Kidney epithelial cell (primary cell): ENCODE results near the gene SLIT1. TPM values are rescaled to one million over a fixed set of nuclear protein-coding genes. Genes with fewer than 3 reads are reported as not detected.

Source experiments
- DNase-seq: peaks from one replicate; pipeline ENCODE4 v3.0.0-alpha.2; 2010; ENCODE audit warnings: low read depth
- H3K27me3 ChIP-seq: 2 replicates; pipeline ENCODE4 v1.6.0; 2011; ENCODE audit warnings: low read length; ENCODE audit not compliant: control insufficient read depth, insufficient read depth
- H3K36me3 ChIP-seq: 2 replicates; pipeline ENCODE4 v1.5.1; 2011; ENCODE audit warnings: low read length; ENCODE audit not compliant: control insufficient read depth, insufficient read depth
- H3K4me3 ChIP-seq: 2 replicates; pipeline ENCODE4 v1.5.1; 2011; ENCODE audit warnings: low read depth, mild to moderate bottlenecking, control low read depth, low read length
- total RNA-seq: library from RNA; depleted of rRNA; stranded (reverse); fragments of >200 nt; gene quantifications from 2 replicates; pipeline ENCODE4 v1.2.3, GENCODE V29; 2015
- TF ChIP-seq, protein P1 (sequence below): IDR thresholded peaks from 2 replicates; pipeline ENCODE4 v1.5.1; 2011; ENCODE audit warnings: mild to moderate bottlenecking, moderate library complexity, low read length, control low read depth, inconsistent platforms; ENCODE audit not compliant: insufficient read depth, poor library complexity, severe bottlenecking

SLIT1 gene
- total RNA-seq, 1 donor from 2014 or later = 0.17 TPM

GRCh38 chr10:97165499-97165898, 20.3 kb downstream of the SLIT1 start:
- TF ChIP-seq, protein P1, sequence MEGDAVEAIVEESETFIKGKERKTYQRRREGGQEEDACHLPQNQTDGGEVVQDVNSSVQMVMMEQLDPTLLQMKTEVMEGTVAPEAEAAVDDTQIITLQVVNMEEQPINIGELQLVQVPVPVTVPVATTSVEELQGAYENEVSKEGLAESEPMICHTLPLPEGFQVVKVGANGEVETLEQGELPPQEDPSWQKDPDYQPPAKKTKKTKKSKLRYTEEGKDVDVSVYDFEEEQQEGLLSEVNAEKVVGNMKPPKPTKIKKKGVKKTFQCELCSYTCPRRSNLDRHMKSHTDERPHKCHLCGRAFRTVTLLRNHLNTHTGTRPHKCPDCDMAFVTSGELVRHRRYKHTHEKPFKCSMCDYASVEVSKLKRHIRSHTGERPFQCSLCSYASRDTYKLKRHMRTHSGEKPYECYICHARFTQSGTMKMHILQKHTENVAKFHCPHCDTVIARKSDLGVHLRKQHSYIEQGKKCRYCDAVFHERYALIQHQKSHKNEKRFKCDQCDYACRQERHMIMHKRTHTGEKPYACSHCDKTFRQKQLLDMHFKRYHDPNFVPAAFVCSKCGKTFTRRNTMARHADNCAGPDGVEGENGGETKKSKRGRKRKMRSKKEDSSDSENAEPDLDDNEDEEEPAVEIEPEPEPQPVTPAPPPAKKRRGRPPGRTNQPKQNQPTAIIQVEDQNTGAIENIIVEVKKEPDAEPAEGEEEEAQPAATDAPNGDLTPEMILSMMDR = no peak
- Histone ChIP-seq H3K27me3 (peaks cover 16% of the 10 kb centered on the region), H3K4me3 (no peak overlapping the region), H3K36me3 (no peaks in the 10 kb centered on the region)
- DNase-seq = no peak

- H3K27me3 ChIP-seq = peaks cover 6% of the 10 kb centered on the region
- DNase-seq = no peak
- no peak overlapping the region for H3K4me3 ChIP-seq
- TF ChIP-seq, protein P1 = no peak
- H3K36me3 ChIP-seq = no peaks in the 10 kb centered on the region
Observed at GRCh38 chr10:97163781-97164501, 21.8 kb downstream of the SLIT1 start.

GRCh38 chr10:97163181-97163580, 22.6 kb downstream of the SLIT1 start:
- TF ChIP-seq, protein P1 = no peak

DNA sequence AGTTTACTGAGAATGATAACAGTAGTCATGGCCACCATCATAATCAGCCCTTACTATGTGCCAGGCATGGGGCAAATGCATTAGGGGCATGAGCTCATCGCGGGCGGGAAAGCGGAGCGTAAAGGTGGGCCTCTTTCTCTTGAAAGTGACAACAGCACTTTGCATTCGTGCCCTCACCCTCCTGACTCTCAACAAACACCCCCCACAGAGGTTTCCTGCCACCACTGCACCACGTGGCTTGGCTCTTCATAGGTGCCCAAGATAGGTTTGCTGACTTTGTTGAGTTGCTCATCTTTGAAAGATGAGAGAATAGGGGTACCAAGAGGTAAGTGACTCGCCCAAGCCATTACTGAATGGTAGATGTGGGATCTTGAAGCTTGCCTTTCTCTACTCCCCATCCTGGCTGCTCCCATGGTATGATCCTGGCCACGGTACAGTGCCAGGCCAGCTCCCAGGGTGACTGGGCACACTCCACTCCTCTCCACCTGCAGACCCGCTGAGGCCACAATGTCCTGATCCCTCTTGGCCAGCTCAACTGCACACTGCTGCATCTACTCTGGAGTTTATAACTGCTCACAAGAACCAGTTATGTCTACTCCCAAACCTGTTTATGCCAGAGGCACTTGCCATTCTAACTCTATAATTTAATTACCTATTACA, 26.0 kb downstream of the SLIT1 start:
- DNase-seq = no peak
- Histone ChIP-seq H3K27me3 (peaks cover 2% of the 10 kb centered on the region), H3K4me3 (no peak overlapping the region), H3K36me3 (no peaks in the 10 kb centered on the region)
- TF ChIP-seq, protein P1 = no peak

More at GRCh38 chr10:97163181-97163580, 22.6 kb downstream of the SLIT1 start:
- Histone ChIP-seq H3K4me3 (no peak overlapping the region), H3K27me3 (peaks cover 6% of the 10 kb centered on the region), H3K36me3 (no peaks in the 10 kb centered on the region)
- no peak for DNase-seq

DNA sequence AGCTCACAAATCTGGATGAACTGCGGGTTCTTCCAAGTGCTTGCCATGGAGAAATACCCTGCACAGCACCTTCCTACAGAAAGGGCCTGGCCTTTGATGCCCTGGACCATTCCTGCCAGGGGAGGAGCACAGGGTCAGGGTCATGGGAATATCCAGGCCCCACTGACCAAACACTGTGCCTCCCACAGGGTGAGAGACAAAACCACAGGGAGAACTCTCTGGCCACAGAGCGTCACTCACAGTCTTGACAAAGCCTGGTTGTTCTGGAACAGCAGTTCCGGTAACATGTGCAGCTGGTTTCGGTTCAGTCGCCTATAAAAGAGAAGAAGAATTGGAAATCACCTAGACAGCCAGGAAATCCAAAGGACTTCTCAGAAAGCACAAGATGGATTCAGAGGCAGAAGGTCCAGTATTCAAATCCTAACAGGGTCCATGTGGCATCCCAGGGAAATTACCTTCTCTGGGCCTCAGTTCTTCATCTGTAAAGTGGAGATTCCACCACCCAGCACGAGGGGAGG, 28.1 kb downstream of the SLIT1 start:
- no peak overlapping the region for H3K4me3 ChIP-seq
- TF ChIP-seq, protein P1 = no peak
- DNase-seq = no peak
- H3K27me3 ChIP-seq = no peaks in the 10 kb centered on the region
- no peaks in the 10 kb centered on the region for H3K36me3 ChIP-seq
